IMR-90 (cell line): ENCODE measurements around the gene POLD4.

Source experiments
- CEBPB ChIP-seq: IDR thresholded peaks from 2 replicates; pipeline ENCODE4 v1.6.1; 2012; ENCODE audit warnings: low read depth, low read length, improper control_type of control experiment
- CTCF ChIP-seq: conservative IDR thresholded peaks from 2 replicates; pipeline ENCODE4 v1.5.1; 2012; ENCODE audit warnings: mild to moderate bottlenecking, low read depth, low read length, improper control_type of control experiment
- NFE2L2 ChIP-seq: fragments of 150-350 bp; IDR thresholded peaks from 2 replicates; pipeline ENCODE4 v1.6.1; 2016; ENCODE audit warnings: low read depth, mild to moderate bottlenecking, low read length
- POLR2A ChIP-seq: IDR thresholded peaks from 2 replicates; pipeline ENCODE4 v1.6.1; 2012; ENCODE audit warnings: mild to moderate bottlenecking, low read depth, low read length
- RAD21 ChIP-seq: IDR thresholded peaks from 2 replicates; pipeline ENCODE4 v1.6.1; 2012; ENCODE audit warnings: low read length, improper control_type of control experiment
- USF2 ChIP-seq: fragments of 150-350 bp; IDR thresholded peaks from 2 replicates; pipeline ENCODE4 v1.6.1; 2017; ENCODE audit warnings: mild to moderate bottlenecking, antibody characterized with exemption, low read length, low read depth

- TF ChIP-seq CTCF (no peak), USF2 (no peak), POLR2A (no peak), CEBPB (no peak), RAD21 (no peak), NFE2L2 (no peak)
These were observed 16.1 kb downstream of the POLD4 start for GRCh38 chr11:67337257-67337656.
